GM20431 (cell line): ENCODE measurements around the gene YTHDF2.
"Not testable (repeated sequence)": the region's sequence is repeated elsewhere in the genome, so short reads cannot be mapped to it uniquely, and the experiment has no call there.

ENCODE experiments used
- in situ Hi-C: fragments of 300-500 bp; cut with MseI, MboI; formaldehyde crosslinking; loops from one replicate; pipeline ENCODE4 v1.15.0; 2020; ENCODE audit warnings: low sequenced_read_pairs; ENCODE audit not compliant: unreplicated experiment

The YTHDF2 gene

GRCh38 chr1:28736450-28737306 lies at the start of gene YTHDF2:
YTHDF2 (plus strand) TSS chr1:28736940; CDS start chr1:28737121, 181 bp downstream.
- in situ Hi-C loops: no loop called here

- in situ Hi-C loops: not testable (repeated sequence)
Measured at GRCh38 chr1:28691627-28692026, 45.1 kb upstream of the YTHDF2 start.

GRCh38 chr1:28703629-28704028 lies 33.1 kb upstream of the YTHDF2 start:
- in situ Hi-C loops: no loop called here

DNA sequence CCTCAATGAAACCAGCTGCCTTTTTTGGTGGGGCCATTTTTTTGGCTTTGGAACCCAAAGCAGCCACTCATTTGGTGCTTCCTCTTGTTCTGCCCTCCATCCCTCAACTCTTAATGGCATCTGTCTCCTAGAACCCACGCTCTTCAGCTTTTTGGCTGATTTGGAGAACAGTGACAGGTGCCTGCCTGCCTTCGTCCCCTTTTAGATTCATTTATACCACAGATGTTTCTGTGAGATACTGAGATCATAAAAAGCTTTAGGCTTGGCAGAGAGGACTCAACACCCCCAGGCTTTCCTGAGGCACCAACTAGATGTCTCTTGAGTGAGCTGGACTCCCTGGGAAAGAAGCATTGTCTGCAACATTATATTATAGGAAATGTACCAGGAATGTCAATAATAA lies 20.4 kb upstream of the YTHDF2 start:
- in situ Hi-C loops: no loop called here

DNA sequence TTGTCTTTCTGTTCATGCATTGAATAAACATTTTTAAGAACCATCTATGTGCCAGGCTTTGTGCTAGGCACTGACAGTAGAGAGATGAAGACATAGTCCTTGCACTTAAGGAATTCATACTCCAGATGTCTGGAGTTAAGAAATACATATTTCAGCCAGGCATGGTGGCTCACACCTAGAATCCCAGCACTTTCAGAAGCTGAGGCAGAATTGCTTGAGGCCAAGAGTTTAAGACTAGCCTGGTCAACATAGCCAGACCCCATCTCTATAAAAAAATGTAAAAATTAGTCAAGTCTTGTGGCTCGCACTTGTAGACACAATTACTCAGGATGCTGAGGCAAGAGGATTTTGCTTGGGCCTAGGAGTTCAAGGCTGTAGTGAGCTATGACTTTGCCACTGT lies 18.6 kb upstream of the YTHDF2 start:
- in situ Hi-C loops: no loop called here

DNA sequence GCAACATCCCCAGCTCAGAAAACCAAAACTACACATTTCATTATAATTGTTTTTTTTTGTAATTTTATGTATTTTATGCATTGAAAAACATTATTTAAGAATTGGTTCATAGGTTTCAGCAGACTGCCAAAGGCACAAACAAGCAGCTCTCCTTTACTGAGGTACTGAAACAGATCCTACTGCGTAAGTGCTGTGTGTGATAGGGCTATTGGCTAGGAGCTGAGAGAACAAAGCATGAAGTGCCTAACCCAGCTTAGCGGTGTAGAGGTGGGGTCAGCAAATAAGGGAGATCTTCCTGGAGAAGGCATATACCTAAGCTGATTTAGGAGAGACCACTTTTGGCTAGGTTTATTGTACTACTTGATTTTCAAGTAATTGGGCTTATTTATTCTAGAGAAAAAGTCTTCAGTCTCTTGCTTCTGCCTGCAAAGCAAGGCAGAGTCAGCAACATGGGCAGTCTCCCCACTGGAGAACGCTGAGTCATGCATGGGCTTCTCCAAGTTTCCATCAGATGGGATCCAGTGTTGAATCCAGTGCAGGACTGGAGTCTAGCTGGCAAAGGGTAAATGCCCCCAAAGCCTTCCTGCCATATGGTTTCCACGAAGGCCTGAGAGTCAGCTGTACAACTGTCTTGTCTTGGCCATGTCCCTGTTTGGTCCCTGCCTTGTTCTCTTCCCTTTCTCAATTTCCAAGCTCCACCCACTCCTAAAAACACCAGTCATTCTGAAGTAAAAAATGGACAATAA lies 18.0 kb upstream of the YTHDF2 start:
- in situ Hi-C loops: no loop called here

GRCh38 chr1:28719332-28719619 lies 17.5 kb upstream of the YTHDF2 start:
- in situ Hi-C loops: no loop called here

- in situ Hi-C loops: no loop called here
Measured at GRCh38 chr1:28720376-28720775, 16.4 kb upstream of the YTHDF2 start.

DNA sequence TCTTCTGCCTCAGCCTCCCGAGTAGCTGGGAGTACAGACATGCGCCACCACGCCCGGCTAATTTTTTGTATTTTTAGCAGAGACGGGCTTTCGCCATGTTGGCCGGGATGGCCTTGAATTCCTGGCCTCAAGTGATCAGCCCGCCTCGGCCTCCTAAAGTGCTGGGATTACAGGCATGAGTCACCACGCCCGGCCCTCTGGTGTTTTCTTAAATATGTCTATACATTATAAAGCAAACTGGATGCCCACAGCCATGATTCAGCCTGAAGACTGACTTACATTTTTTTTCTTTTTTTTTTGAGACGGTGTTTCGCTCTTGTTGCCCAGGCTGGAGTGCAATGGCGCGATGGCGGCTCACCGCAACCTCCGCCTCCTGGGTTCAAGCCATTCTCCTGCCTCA lies 14.8 kb upstream of the YTHDF2 start:
- in situ Hi-C loops: not testable (repeated sequence)

DNA sequence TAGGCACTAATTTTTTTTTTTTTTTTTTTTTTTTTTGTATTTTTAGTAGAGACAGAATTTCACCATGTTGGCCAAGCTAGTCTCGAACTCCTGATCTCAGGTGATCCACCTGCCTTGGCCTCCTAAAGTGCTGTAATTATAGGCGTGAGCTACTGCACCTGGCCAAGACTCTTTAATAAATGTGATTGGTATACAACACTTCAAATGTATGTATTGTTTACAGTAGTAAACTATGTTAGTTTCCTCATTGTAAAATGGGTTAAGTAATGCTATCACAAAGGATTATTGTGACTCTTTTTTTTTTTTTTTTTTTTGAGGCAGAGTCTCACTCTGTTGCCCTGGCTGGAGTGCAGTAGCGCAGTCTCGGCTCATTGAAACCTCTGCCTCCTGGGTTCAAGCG lies 11.4 kb upstream of the YTHDF2 start:
- in situ Hi-C loops: not testable (repeated sequence)

GRCh38 chr1:28735961-28736449 lies 735 bp upstream of the YTHDF2 start:
- in situ Hi-C loops: no loop called here

DNA sequence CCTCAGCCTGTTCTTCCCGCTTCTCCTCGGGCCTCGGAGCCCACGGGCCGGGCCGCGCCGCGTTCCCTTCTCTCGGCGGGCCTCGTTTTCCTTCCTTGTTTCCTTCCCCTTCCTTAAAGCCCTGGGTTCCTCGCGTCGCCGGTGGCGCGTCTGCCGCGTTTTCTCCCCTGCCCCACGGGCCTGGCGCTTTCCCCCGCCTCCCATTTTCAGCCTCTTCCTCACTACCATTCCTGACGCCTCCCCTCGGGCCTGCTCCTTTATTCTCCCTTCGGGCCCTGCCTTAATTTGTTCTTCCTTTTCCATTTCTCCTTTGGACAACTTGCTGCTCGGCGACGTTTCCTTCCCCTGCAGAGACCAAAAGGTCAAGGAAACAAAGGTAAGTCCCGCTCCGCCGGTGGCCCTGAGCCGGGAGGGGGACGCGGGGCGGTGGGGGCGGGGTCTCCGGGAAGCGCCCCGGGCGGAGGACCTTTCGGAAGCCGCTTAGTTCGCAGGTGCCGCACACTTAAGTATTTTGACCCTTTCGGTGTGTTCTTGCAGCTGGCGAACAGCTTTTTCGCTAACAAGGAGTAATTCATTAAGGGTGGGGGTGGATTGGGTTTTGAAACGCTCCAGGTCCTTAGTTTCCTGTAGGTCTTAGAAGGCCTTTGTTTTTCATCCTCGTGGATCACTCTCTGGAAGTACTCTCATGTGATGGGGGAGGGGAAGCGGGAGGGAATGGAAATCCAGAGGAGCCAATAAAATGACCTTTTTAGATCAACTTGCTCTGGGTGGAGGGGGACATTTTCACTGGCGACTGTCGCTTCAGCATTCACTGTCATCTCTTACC lies 780 bp downstream of the YTHDF2 start:
- in situ Hi-C loops: no loop called here

DNA sequence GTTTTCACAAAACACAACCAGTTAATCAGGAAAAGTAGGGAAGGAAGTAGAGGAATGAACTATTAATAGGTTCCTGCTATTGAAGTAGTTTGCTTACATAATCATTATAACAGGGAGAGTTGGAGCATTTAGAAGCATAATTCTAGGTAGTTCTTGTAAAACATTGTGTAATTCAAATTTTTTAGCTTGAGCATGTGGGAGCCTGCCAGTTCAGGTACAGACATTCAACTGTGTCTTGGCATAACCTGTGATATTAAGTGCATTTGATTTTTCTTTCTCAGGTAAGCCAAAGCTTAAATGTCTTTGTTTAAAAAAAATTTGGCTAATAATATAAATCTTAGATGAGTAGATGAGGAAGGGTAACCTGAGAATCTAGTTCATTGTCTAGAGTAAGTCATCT lies 3.4 kb downstream of the YTHDF2 start:
- in situ Hi-C loops: no loop called here

DNA sequence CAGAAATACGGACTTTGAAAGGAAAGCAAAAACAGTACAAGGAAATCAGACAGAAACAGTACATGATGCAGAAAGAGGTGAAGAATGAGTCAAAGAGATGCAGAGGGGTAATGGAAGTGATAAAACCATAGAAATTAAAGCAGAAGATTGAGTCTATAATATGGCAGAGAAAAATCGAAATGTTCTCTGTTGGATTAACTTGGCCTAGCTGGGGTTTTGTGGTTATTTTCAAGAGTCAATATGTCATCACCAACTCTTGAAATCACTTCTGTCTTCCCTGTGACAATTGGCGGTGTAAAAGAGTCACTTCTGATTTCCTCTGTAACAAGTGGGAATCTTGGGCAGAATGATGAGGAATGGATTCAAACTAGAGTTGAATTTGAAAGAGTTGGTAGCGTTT lies 7.4 kb downstream of the YTHDF2 start:
- in situ Hi-C loops: no loop called here

- in situ Hi-C loops: no loop called here
Measured at GRCh38 chr1:28745653-28746173, 9.0 kb downstream of the YTHDF2 start.

GRCh38 chr1:28750330-28750729 lies 13.6 kb downstream of the YTHDF2 start:
- in situ Hi-C loops: no loop called here

DNA sequence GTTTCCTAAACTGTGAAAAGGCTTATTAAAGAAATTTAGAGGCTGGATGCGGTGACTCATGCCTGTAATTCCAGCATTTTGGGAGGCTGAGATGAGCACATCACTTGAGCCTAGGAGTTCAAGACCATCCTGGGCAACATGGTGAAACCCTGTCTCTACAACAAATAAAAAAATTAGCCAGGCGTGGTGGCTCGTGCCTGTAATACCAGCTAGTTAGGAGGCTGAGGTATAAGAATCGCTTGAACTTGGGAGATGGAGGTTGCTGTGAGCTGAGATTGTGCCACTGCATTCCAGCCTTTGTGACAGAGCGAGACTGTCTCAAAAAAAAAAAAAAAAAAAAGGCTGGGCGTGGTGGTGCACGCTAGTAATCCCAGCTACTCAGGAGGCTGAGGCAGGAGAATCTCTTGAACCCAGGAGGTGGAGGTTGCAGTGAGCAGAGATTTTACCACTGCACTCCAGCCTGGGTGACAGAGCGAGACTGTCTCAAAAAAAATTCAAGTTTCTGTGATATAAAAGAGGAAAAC lies 14.1 kb downstream of the YTHDF2 start:
- in situ Hi-C loops: not testable (repeated sequence)

DNA sequence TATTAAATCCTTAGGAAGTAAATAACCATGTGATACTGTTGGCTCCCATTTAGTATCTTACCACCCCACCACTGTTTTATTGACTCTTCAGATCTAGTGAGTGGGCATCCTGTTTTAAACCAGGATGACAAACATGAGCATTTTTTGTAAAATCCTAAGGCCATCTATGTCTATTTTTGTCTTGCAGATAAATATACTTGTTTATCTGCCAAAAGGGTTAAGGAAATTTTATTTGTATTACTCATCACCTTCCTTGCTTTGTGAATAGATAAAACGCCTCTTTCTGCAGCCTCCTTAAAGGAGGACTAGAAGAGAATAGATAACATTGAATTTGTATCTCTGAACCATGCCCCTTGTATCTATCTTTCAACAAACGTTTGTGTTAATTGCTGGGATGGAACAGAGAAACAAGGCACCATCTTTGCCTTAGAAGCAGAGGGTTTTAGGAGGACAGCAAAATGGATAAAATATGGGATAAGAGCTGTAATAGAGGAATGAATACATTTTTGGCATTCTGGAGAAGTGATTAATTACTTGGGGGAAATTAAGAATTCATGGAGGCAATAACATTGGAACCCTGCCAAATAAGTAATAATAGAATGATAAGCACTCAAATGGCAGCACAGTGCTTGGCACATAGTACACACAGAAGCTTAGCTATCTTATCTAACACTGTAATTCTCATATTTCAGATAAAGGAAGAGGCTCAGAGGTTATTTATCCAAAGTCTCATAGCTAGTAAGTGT lies 14.7 kb downstream of the YTHDF2 start:
- in situ Hi-C loops: no loop called here

GRCh38 chr1:28755701-28756100 lies 19.0 kb downstream of the YTHDF2 start:
- in situ Hi-C loops: no loop called here
